HEK293 (cell line): ENCODE data around the gene PALB2.

Experiments
- CTCF ChIA-PET: fragments of 350-600 bp; formaldehyde crosslinking; extraction: SDS; loops from one replicate; lab custom pipeline; 2021; ENCODE audit warnings: antibody characterized with exemption; lab: Yijun Ruan, JAX
- POLR2A ChIA-PET: fragments of 300-600 bp; formaldehyde crosslinking; extraction: SDS; loops from one replicate; lab custom pipeline; 2020; ENCODE audit warnings: antibody characterized with exemption, inconsistent platforms; lab: Yijun Ruan, JAX
- H3K27ac ChIP-seq: fragments of 200-500 bp; sonication (Bioruptor generic); 2 replicates; pipeline ENCODE4 v1.5.1; 2014; ENCODE audit warnings: low read depth, low read length, control low read depth, inconsistent platforms; ENCODE audit errors: extremely low read depth
- H3K36me3 ChIP-seq, 2 experiments: fragments of 200-500 bp in 1 of 2; sonication (Bioruptor generic) in 1 of 2; 1 replicate in 1 of 2; 2 replicates in 1 of 2; pipeline ENCODE4 v1.5.1; 2014 to 2017; ENCODE audit warnings: inconsistent platforms in 2 of 2, low read length in 2 of 2; ENCODE audit not compliant: control insufficient read depth in 2 of 2, insufficient read depth in 1 of 2
- H3K4me1 ChIP-seq: fragments of 200-500 bp; sonication (Bioruptor generic); 2 replicates; pipeline ENCODE4 v1.5.1; 2014; ENCODE audit warnings: mild to moderate bottlenecking, low read length, inconsistent platforms; ENCODE audit not compliant: control insufficient read depth, insufficient read depth
- H3K4me3 ChIP-seq: 2 replicates; pipeline ENCODE4 v1.5.1; 2011; ENCODE audit warnings: low read depth, mild to moderate bottlenecking, control low read depth, low read length, moderate library complexity
- H3K9me3 ChIP-seq: fragments of 200-500 bp; sonication (Bioruptor generic); 2 replicates; pipeline ENCODE4 v1.5.1; 2014; ENCODE audit warnings: low read depth, low read length, inconsistent platforms; ENCODE audit not compliant: control insufficient read depth, insufficient read depth
- FEZF1 ChIP-seq: fragments of 450-650 bp; formaldehyde crosslinking; IDR thresholded peaks from 2 replicates; pipeline ENCODE4 v1.5.1; 2016; ENCODE audit warnings: missing biosample characterization, missing genetic modification characterization
- KLF10 ChIP-seq: fragments of 450-650 bp; IDR thresholded peaks from 2 replicates; pipeline ENCODE4 v1.5.1; 2018; ENCODE audit warnings: missing biosample characterization, mild to moderate bottlenecking, missing genetic modification characterization
- PRDM10 ChIP-seq: fragments of 450-650 bp; formaldehyde crosslinking; IDR thresholded peaks from 2 replicates; pipeline ENCODE4 v1.5.1; 2016; ENCODE audit warnings: missing biosample characterization, missing genetic modification characterization
- SP3 ChIP-seq: fragments of 450-650 bp; formaldehyde crosslinking; IDR thresholded peaks from 2 replicates; pipeline ENCODE4 v1.5.1; 2016; ENCODE audit warnings: missing biosample characterization, missing genetic modification characterization
- ZNF169 ChIP-seq: fragments of 450-650 bp; formaldehyde crosslinking; IDR thresholded peaks from 2 replicates; pipeline ENCODE4 v1.5.1; 2016; ENCODE audit warnings: missing biosample characterization, missing genetic modification characterization
- ZNF184 ChIP-seq: fragments of 450-650 bp; IDR thresholded peaks from 2 replicates; pipeline ENCODE4 v1.5.1; 2018; ENCODE audit warnings: missing biosample characterization, mild to moderate bottlenecking, missing genetic modification characterization
- ZNF423 ChIP-seq: fragments of 450-650 bp; formaldehyde crosslinking; IDR thresholded peaks from 2 replicates; pipeline ENCODE4 v1.5.1; 2016; ENCODE audit warnings: missing biosample characterization, missing genetic modification characterization
- ZNF510 ChIP-seq: fragments of 450-650 bp; formaldehyde crosslinking; IDR thresholded peaks from 2 replicates; pipeline ENCODE4 v1.5.1; 2018; ENCODE audit warnings: mild to moderate bottlenecking, missing genetic modification characterization, missing biosample characterization; ENCODE audit not compliant: insufficient replicate concordance
- ZNF639 ChIP-seq: fragments of 450-650 bp; formaldehyde crosslinking; IDR thresholded peaks from 2 replicates; pipeline ENCODE4 v1.5.1; 2016; ENCODE audit warnings: missing biosample characterization, missing genetic modification characterization
- ZNF660 ChIP-seq: fragments of 450-650 bp; IDR thresholded peaks from 2 replicates; pipeline ENCODE4 v1.5.1; 2018; ENCODE audit warnings: missing biosample characterization, mild to moderate bottlenecking, missing genetic modification characterization
- ZNF776 ChIP-seq: fragments of 450-650 bp; formaldehyde crosslinking; IDR thresholded peaks from 2 replicates; pipeline ENCODE4 v1.5.0; 2017; ENCODE audit warnings: missing biosample characterization, missing genetic modification characterization, borderline replicate concordance
- ZSCAN16 ChIP-seq: fragments of 450-650 bp; formaldehyde crosslinking; IDR thresholded peaks from 2 replicates; pipeline ENCODE4 v1.5.1; 2016; ENCODE audit warnings: missing biosample characterization, missing genetic modification characterization

PALB2 gene

GRCh38 chr16:23689442-23690187 lies 48.5 kb upstream of the PALB2 start:
- POLR2A ChIA-PET = interaction anchor here (4.3 kb wide), 1 partner anchor 10 kb away, joined by 33 read pairs; the partner anchor contains the start of gene PLK1
- no peaks in the 10 kb centered on the region for H3K4me1 ChIP-seq
- CTCF ChIA-PET = interaction anchor here (1.2 kb wide), 1 partner anchor 38 kb away, joined by 3 read pairs; no protein-coding TSS in a partner anchor
- no peak overlapping the region for H3K27ac ChIP-seq
- no peak for TF ChIP-seq PRDM10 (tag by site-specific recombination)
- no peak for TF ChIP-seq FEZF1
- TF ChIP-seq ZNF184 (tag by site-specific recombination) = no peak
- TF ChIP-seq ZNF510 (tag by site-specific recombination) = no peak
- TF ChIP-seq ZNF423 = no peak
- no peak for TF ChIP-seq KLF10 (tag by site-specific recombination)
- TF ChIP-seq ZNF660 = no peak
- peaks cover 40 to 75% of the 10 kb centered on the region in 2 experiments for H3K36me3 ChIP-seq
- H3K4me3 ChIP-seq = no peak overlapping the region
- no peaks in the 10 kb centered on the region for H3K9me3 ChIP-seq

- peaks cover 59 to 93% of the 10 kb centered on the region in 2 experiments for H3K36me3 ChIP-seq
- TF ChIP-seq SP3 (tag by site-specific recombination) = no peak
- TF ChIP-seq, all 188 proteins: peak for 0
- Histone ChIP-seq H3K27ac (no peak overlapping the region), H3K4me3 (no peak overlapping the region), H3K9me3 (no peaks in the 10 kb centered on the region), H3K4me1 (no peaks in the 10 kb centered on the region)
- ChIA-PET POLR2A (no interaction called here), CTCF (interaction anchor here (0.7 kb wide), 1 partner anchor 813 kb away, joined by 3 read pairs; no protein-coding TSS in a partner anchor)
These were observed 46.1 kb upstream of the PALB2 start for GRCh38 chr16:23687034-23687808.

- TF ChIP-seq ZNF169 (tag by site-specific recombination) (no peak), ZSCAN16 (no peak), ZNF776 (tag by site-specific recombination) (no peak), ZNF639 (tag by site-specific recombination) (no peak)
- ChIA-PET POLR2A (interaction anchor here (0.9 kb wide), 1 partner anchor 9 kb away, joined by 4 read pairs; no protein-coding TSS in a partner anchor), CTCF (interaction anchor here (1.8 kb wide), 1 partner anchor 51 kb away, joined by 6 read pairs; no protein-coding TSS in a partner anchor)
- H3K4me1 ChIP-seq = peaks cover 9% of the 10 kb centered on the region
- peaks cover 56 to 83% of the 10 kb centered on the region in 2 experiments for H3K36me3 ChIP-seq
- H3K4me3 ChIP-seq = no peak overlapping the region
- H3K27ac ChIP-seq = no peak overlapping the region
- H3K9me3 ChIP-seq = no peaks in the 10 kb centered on the region
These were observed 42.4 kb upstream of the PALB2 start for GRCh38 chr16:23683487-23683886.
